ENCODE measurements around the gene PTCD2. TPM values are rescaled to one million over a fixed set of nuclear protein-coding genes. Genes with fewer than 3 reads are reported as not detected.

Gene PTCD2
- total and polyA plus RNA-seq, 2 of the 8 experiments (the other 6 are each of a cell fraction or from before 2014, with no cell fraction given) = 7.3 to 15.4 TPM

GRCh38 chr5:72292411-72292810, 27.8 kb upstream of the PTCD2 start:
- Histone ChIP-seq H3K36me3 (ENCODE audit: control insufficient read depth in 2 of 4, insufficient read depth in 4 of 4, low read length in 3 of 4) (peaks cover 0 to 50% (median 11%) of the 10 kb centered on the region in 4 experiments; a peak in 4 of 8 replicates), H2BK5ac (ENCODE audit: low read depth, low read length) (no peak overlapping the region), H3K27me3 (replicated peaks in 1 of 4; ENCODE audit: control insufficient read depth in 3 of 4, extremely low read depth in 1 of 4, insufficient read depth in 3 of 4, low read length in 3 of 4) (no peaks in the 10 kb centered on the region), H4K8ac (ENCODE audit: extremely low read depth, insufficient read depth, low read length) (no peak overlapping the region), H3K4ac (replicated peaks; ENCODE audit: insufficient read length, low read depth, low read length) (no peak overlapping the region), H4K91ac (replicated peaks; ENCODE audit: insufficient read length, low read length) (no peak overlapping the region), H2BK12ac (ENCODE audit: low read depth, low read length) (no peak overlapping the region), H2BK120ac (replicated peaks; ENCODE audit: low read depth, low read length) (no peak overlapping the region), H2AK5ac (ENCODE audit: low read depth, low read length) (no peak overlapping the region), H3K14ac (ENCODE audit: insufficient read length) (no peak overlapping the region), H3K4me1 (replicated peaks in 1 of 4; ENCODE audit: control insufficient read depth in 3 of 4, insufficient read depth in 4 of 4, low read length in 3 of 4) (peaks cover 0 to 5% (median 1%) of the 10 kb centered on the region in 4 experiments; a peak in 2 of 7 replicates), H4K5ac (ENCODE audit: insufficient read length, low read depth, low read length) (no peak overlapping the region), H3K27ac (ENCODE audit: low read depth, low read length) (no peak overlapping the region), H4K20me1 (replicated peaks in 1 of 2; ENCODE audit: control insufficient read depth in 1 of 2, insufficient read depth in 2 of 2, low read length in 2 of 2) (no peaks in the 10 kb centered on the region), H3K4me2 (ENCODE audit: insufficient read depth in 1 of 2, low read depth in 2 of 2, low read length in 2 of 2) (no peak overlapping the region), H3K23ac (ENCODE audit: insufficient read length) (no peak overlapping the region), H3K4me3 (ENCODE audit: extremely low read depth in 1 of 4, insufficient read depth in 2 of 4, low read depth in 3 of 4, low read length in 4 of 4) (no peak overlapping the region), H3K9ac (replicated peaks in 1 of 4; ENCODE audit: extremely low read depth in 1 of 4, low read depth in 3 of 4, low read length in 3 of 4) (no peak overlapping the region), H3K79me2 (ENCODE audit: control insufficient read depth in 1 of 2, insufficient read depth in 2 of 2, low read length in 2 of 2) (no peaks in the 10 kb centered on the region), H3K56ac (replicated peaks; ENCODE audit: insufficient read length, low read depth, low read length) (no peak overlapping the region), H2BK15ac (ENCODE audit: low read length) (no peak overlapping the region), H3K79me1 (ENCODE audit: low read depth, low read length) (no peaks in the 10 kb centered on the region), H3K9me3 (ENCODE audit: insufficient read depth in 2 of 2, low read depth in 1 of 2, low read length in 1 of 2) (no peaks in the 10 kb centered on the region), H3K18ac (ENCODE audit: extremely low read depth, low read length) (no peak overlapping the region), H2BK20ac (ENCODE audit: low read length) (no peak overlapping the region), H3K23me2 (ENCODE audit: low read depth, low read length) (no peaks in the 10 kb centered on the region), H2AFZ (ENCODE audit: low read length) (no peak overlapping the region)
- POLR2A ChIA-PET (ENCODE audit: partially characterized antibody) = interaction anchor here (0.9 to 1.5 kb wide), 2 partner anchors 28 to 707 kb away, joined by 3 to 6 read pairs; partner anchors contain the start of genes MRPS27 and PTCD2
- CTCF ChIA-PET (ENCODE audit: partially characterized antibody) = interaction anchor here (1.1 to 2.1 kb wide), 4 partner anchors 12 to 23 kb away, joined by 3 to 8 read pairs (median 4); no protein-coding TSS in a partner anchor
- FAIRE-seq = no peak
- no peak for DNase-seq (ENCODE audit: low read depth in 1 of 2, low spot score in 2 of 2)
- TF ChIP-seq SIX5 (IDR thresholded peaks at IDR 0.05; ENCODE audit: low read depth, low read length) (no peak), CTCF (IDR thresholded peaks at IDR 0.05; ENCODE audit: control extremely low read depth in 1 of 3, insufficient read depth in 1 of 3, low read depth in 1 of 3, low read length in 3 of 3) (no peak)
- 63% methylated on average over 1 of the region's 1 CpG; no CpG with 5 or more reads in 1 of the 2 experiments for WGBS, 2 experiments (ENCODE audit: extremely low coverage in 1 of 2, insufficient coverage in 1 of 2, insufficient read length in 1 of 2, insufficient replicate concordance in 2 of 2, low coverage in 1 of 2, low lambda C conversion rate in 2 of 2, missing lambda C conversion rate in 1 of 2)

Data from H1 (cell line).